Inflammatory macrophage treated with lipopolysaccharide for 1 hour (primary cell): Measurements from ENCODE around the gene MICAL2.

Source experiments
- DNase-seq, 2 donors: peaks; one replicate each; pipeline ENCODE4 v3.0.0-alpha.2; 2020 to 2022

Gene MICAL2

GRCh38 chr11:12110201-12110713, at the start of gene MICAL2:
MICAL2 (plus strand) TSS chr11:12110590; CDS start chr11:12162156, 51,566 bp downstream.
- DNase-seq, result peak; percentile 86 to 90

GRCh38 chr11:12061851-12062560, 48.4 kb upstream of the MICAL2 start:
- no peak for DNase-seq

GRCh38 chr11:12063251-12063650, 47.1 kb upstream of the MICAL2 start:
- DNase-seq, result no peak

- no peak for DNase-seq
Observed at GRCh38 chr11:12064136-12064953, 46.0 kb upstream of the MICAL2 start.

- DNase-seq, result no peak
Observed at GRCh38 chr11:12064954-12065280, 45.5 kb upstream of the MICAL2 start.

- DNase-seq, result peak in 1 of 2 donors; percentile 40
Observed at GRCh38 chr11:12066056-12066798, 44.2 kb upstream of the MICAL2 start.

- DNase-seq, result peak; percentile 40 to 67
Observed at GRCh38 chr11:12066799-12067508, 43.4 kb upstream of the MICAL2 start.

- no peak for DNase-seq
Observed at GRCh38 chr11:12067796-12068357, 42.5 kb upstream of the MICAL2 start.

- no peak for DNase-seq
Observed at GRCh38 chr11:12069066-12069676, 41.2 kb upstream of the MICAL2 start.

GRCh38 chr11:12070446-12071267, 39.7 kb upstream of the MICAL2 start:
- no peak for DNase-seq

GRCh38 chr11:12071574-12071973, 38.8 kb upstream of the MICAL2 start:
- DNase-seq, result no peak

GRCh38 chr11:12073436-12073835, 37.0 kb upstream of the MICAL2 start:
- no peak for DNase-seq

- no peak for DNase-seq
Observed at GRCh38 chr11:12073886-12074285, 36.5 kb upstream of the MICAL2 start.

GRCh38 chr11:12074529-12075195, 35.7 kb upstream of the MICAL2 start:
- no peak for DNase-seq

- no peak for DNase-seq
Observed at GRCh38 chr11:12075291-12075690, 35.1 kb upstream of the MICAL2 start.

GRCh38 chr11:12075822-12076821, 34.3 kb upstream of the MICAL2 start:
- no peak for DNase-seq

- peak in 1 of 2 donors; percentile 38 for DNase-seq
Observed at GRCh38 chr11:12076840-12077534, 33.4 kb upstream of the MICAL2 start.

GRCh38 chr11:12077535-12078280, 32.7 kb upstream of the MICAL2 start:
- DNase-seq, result no peak
